HAP-1 (cell line): ENCODE measurements around the gene UBE2Q2.

ENCODE experiments used
- DNase-seq, 2 experiments: peaks; one replicate each; pipeline ENCODE4 v3.0.0-alpha.2; 2016 to 2020; ENCODE audit warnings: low spot score in 2 of 2
- H3K27me3 ChIP-seq: fragments of 250-450 bp; sonication (Bioruptor Pico); 2 replicates; pipeline ENCODE4 v1.5.1; 2020; ENCODE audit warnings: low read depth, mild to moderate bottlenecking, moderate library complexity
- H3K36me3 ChIP-seq: fragments of 250-450 bp; sonication (Bioruptor Pico); replicated peaks from 2 replicates; pipeline ENCODE4 v1.5.1; 2020; ENCODE audit warnings: mild to moderate bottlenecking
- H3K4me1 ChIP-seq: fragments of 250-450 bp; sonication (Bioruptor Pico); 2 replicates; pipeline ENCODE4 v1.5.1; 2020; ENCODE audit warnings: mild to moderate bottlenecking
- H3K4me3 ChIP-seq: fragments of 250-450 bp; sonication (Bioruptor Pico); 2 replicates; pipeline ENCODE4 v1.5.1; 2020; ENCODE audit warnings: mild to moderate bottlenecking, moderate library complexity
- H3K9me3 ChIP-seq: fragments of 250-450 bp; sonication (Bioruptor Pico); 2 replicates; pipeline ENCODE4 v1.5.1; 2020; ENCODE audit warnings: mild to moderate bottlenecking, moderate library complexity
- in situ Hi-C: fragments of 300-500 bp; cut with MboI; formaldehyde crosslinking; loops from 3 replicates; pipeline ENCODE4 v1.14.3; 2020; ENCODE audit warnings: low sequenced_read_pairs, inconsistent platforms, mixed read lengths

Gene UBE2Q2

GRCh38 chr15:75929799-75930565, 86.7 kb downstream of the UBE2Q2 start:
- in situ Hi-C loops = loop anchor here (5.0 kb wide), 1 partner anchor 212 kb away; no protein-coding TSS in a partner anchor
- no peak for DNase-seq
- H3K36me3 ChIP-seq = peaks cover 63% of the 10 kb centered on the region

DNA sequence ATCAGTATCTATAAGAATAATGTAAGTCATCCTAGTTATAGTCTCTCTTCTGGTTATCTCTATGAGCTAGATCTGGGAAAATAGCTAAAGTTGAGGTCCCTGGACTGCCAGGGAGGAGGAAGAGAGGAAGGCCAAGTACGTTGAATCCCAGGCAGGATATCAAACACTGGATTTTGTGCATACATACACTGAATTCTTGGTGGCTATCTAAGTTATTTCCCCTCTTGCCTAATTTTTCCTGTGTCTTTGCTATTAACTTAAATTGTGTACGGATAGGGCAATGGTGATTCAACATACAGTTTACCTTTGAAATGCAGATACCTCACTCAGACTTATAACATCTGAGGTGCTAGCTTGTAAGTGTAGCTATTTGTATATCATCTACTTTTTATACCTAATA, 87.6 kb downstream of the UBE2Q2 start:
- H3K36me3 ChIP-seq = peaks cover 70% of the 10 kb centered on the region

More at GRCh38 chr15:75929799-75930565, 86.7 kb downstream of the UBE2Q2 start:
- no peak overlapping the region for H3K4me3 ChIP-seq
- H3K27me3 ChIP-seq = no peaks in the 10 kb centered on the region
- peaks cover 6% of the 10 kb centered on the region for H3K4me1 ChIP-seq
- no peaks in the 10 kb centered on the region for H3K9me3 ChIP-seq

DNA sequence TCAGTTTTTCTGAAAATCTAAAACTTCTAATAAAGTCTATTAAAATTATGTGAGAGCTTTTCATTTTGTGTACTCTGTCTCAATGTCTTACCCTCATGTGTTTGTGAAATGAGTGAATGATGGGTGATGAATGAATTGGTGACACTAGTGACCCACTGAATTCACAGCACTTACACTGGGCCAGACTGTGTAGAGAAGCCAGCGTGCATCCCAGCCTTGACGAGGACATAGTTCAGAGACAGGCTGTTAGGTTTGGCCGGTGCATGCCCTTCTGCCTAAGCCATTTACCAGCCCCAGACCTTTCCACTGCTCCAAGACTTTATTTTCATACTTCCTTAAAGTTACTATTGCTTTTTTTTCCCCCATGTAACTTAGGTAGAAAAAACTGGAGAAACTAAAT, 99.2 kb downstream of the UBE2Q2 start:
- in situ Hi-C loops = no loop called here
- Histone ChIP-seq H3K36me3 (peaks cover 10% of the 10 kb centered on the region), H3K4me1 (no peaks in the 10 kb centered on the region), H3K9me3 (no peaks in the 10 kb centered on the region), H3K27me3 (no peaks in the 10 kb centered on the region), H3K4me3 (no peak overlapping the region)
- no peak for DNase-seq

More for the DNA sequence above, 87.6 kb downstream of the UBE2Q2 start:
- no peak for DNase-seq
- H3K4me1 ChIP-seq = peaks cover 6% of the 10 kb centered on the region
- in situ Hi-C loops = loop anchor here (5.0 kb wide), 1 partner anchor 211 kb away; no protein-coding TSS in a partner anchor
- H3K9me3 ChIP-seq = no peaks in the 10 kb centered on the region
- no peaks in the 10 kb centered on the region for H3K27me3 ChIP-seq
- H3K4me3 ChIP-seq = no peak overlapping the region

GRCh38 chr15:75943246-75943645, 100.0 kb downstream of the UBE2Q2 start:
- H3K4me1 ChIP-seq = no peaks in the 10 kb centered on the region
- H3K27me3 ChIP-seq = no peaks in the 10 kb centered on the region
- no peak overlapping the region for H3K4me3 ChIP-seq
- in situ Hi-C loops = no loop called here
- no peaks in the 10 kb centered on the region for H3K9me3 ChIP-seq
- H3K36me3 ChIP-seq = peaks cover 7% of the 10 kb centered on the region; the same call in 1 of the 2 replicates
- DNase-seq = no peak

DNA sequence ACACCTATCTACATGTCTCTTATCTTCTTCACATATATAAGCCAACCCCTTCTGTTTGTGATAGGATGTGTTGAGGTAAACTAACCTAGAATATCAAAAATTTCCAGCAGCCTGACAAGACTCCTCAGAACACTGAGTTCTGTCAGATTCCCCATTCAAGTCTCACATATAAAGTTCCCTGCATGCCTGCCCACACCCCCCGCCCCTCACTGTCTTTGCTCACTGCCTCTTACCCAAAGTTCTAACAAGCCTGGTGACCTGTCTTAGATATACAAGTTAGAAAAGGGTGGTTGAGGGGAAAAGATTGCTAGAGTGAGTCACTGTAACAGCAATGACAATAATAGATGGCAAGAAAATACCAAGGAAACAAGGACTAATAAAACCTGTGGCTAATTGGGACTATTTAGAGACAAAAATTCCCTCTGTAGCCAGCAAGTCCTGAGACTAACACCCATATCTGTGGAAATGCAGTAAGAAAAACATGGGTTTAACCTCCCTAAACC, 100.5 kb downstream of the UBE2Q2 start:
- H3K9me3 ChIP-seq = no peaks in the 10 kb centered on the region
- in situ Hi-C loops = no loop called here
- no peaks in the 10 kb centered on the region for H3K27me3 ChIP-seq
- DNase-seq = no peak
- no peaks in the 10 kb centered on the region; the same call in 1 of the 2 replicates for H3K4me1 ChIP-seq
- no peak overlapping the region for H3K4me3 ChIP-seq
- peaks cover 2% of the 10 kb centered on the region; the same call in 1 of the 2 replicates for H3K36me3 ChIP-seq

- Histone ChIP-seq H3K4me1 (peaks cover 8% of the 10 kb centered on the region), H3K9me3 (no peaks in the 10 kb centered on the region), H3K4me3 (no peak overlapping the region), H3K27me3 (no peaks in the 10 kb centered on the region), H3K36me3 (no peaks in the 10 kb centered on the region)
- in situ Hi-C loops = no loop called here
- no peak for DNase-seq
Observed at GRCh38 chr15:75945953-75946352, 102.7 kb downstream of the UBE2Q2 start.

GRCh38 chr15:75947092-75947491, 103.8 kb downstream of the UBE2Q2 start:
- no peaks in the 10 kb centered on the region for H3K36me3 ChIP-seq
- no peak for DNase-seq
- in situ Hi-C loops = no loop called here
- no peak overlapping the region for H3K4me3 ChIP-seq
- H3K9me3 ChIP-seq = no peaks in the 10 kb centered on the region
- peaks cover 8% of the 10 kb centered on the region for H3K4me1 ChIP-seq
- no peaks in the 10 kb centered on the region for H3K27me3 ChIP-seq

DNA sequence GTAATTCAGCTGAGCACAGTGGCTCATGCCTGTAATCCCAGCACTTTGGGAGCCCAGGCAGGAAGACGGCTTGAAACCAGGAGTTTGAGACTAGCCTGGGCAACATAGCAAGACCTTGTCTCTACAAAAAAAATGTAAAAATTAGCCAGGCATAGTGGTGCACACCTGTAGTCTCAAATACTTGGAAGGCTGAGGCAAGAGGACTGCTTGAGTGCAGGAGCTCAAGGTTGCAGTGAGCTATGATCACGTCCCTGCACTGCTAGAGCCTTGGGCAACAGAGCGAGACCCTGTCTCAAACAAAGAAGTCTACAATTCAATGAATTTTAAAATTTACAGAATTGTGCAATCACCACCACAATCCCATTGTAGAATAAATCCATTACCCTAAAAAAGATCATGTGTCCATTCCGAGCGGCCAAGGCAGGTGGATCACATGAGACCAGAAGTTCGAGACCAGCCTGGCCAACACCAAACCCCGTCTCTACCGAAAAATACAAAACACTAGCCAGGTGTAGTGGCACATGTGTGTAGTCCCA, 105.6 kb downstream of the UBE2Q2 start:
- Histone ChIP-seq H3K27me3 (no peaks in the 10 kb centered on the region), H3K9me3 (no peaks in the 10 kb centered on the region), H3K4me1 (peaks cover 8% of the 10 kb centered on the region), H3K4me3 (no peak overlapping the region), H3K36me3 (no peaks in the 10 kb centered on the region)
- in situ Hi-C loops = no loop called here
- no peak for DNase-seq
